ENCODE data around the gene IL33.

DNA sequence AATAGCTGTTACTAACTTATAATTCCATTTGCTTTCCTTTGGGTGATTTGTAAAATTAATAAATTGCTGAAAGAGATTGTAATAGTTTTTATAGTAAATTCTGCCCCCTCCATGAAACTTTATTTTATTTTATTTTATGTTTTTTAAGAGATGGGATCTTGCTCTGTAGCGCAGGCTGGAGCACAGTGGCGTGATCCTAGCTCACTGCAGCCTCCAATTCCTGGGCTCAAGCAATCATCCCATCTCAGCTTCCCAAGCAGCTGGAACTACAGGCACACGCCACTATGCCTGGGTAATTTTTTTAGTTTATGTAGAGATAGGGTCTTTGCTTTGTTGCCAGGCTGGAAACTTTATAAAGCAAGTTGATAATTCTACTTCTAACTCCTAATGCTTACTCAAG is 395 bp downstream of the IL33 start:
- no peak for TF ChIP-seq TAF1 (IDR thresholded peaks at IDR 0.05; ENCODE audit: borderline replicate concordance, low read depth, low read length)
- TF ChIP-seq TCF12 (IDR thresholded peaks at IDR 0.05), result no peak
- TF ChIP-seq CTCF (IDR thresholded peaks at IDR 0.05), result no peak
- TF ChIP-seq USF2 (IDR thresholded peaks at IDR 0.05; ENCODE audit: borderline replicate concordance, low read depth, low read length), result no peak
- no peak for TF ChIP-seq RAD21 (IDR thresholded peaks at IDR 0.05; ENCODE audit: low read length)
- TF ChIP-seq ZBTB33 (IDR thresholded peaks at IDR 0.05; ENCODE audit: borderline replicate concordance, low read depth), result no peak
- no peak for TF ChIP-seq GATA2 (CRISPR knock-in tag; IDR thresholded peaks at IDR 0.05)

Measured in SK-N-SH (cell line).